Colonic mucosa (tissue), 4 donors: ENCODE results near the gene USF3. TPM values are rescaled to one million over a fixed set of nuclear protein-coding genes. Genes with fewer than 3 reads are reported as not detected.
A peak's percentile ranks its signal among the peaks of the same experiment; 100 is the strongest.

Experiments used
- DNase-seq: peaks from one replicate; pipeline ENCODE4 v3.0.0-alpha.2; 2020
- H3K27ac ChIP-seq: fragments of 200-600 bp; one replicate; pipeline ENCODE4 v1.8.0; 2021
- H3K27me3 ChIP-seq: fragments of 200-600 bp; one replicate; pipeline ENCODE4 v1.8.0; 2021
- H3K36me3 ChIP-seq: fragments of 200-600 bp; one replicate; pipeline ENCODE4 v1.8.0; 2021
- H3K4me1 ChIP-seq: fragments of 200-600 bp; one replicate; pipeline ENCODE4 v1.8.0; 2021; ENCODE audit warnings: mild to moderate bottlenecking
- H3K4me3 ChIP-seq: fragments of 200-600 bp; one replicate; pipeline ENCODE4 v1.8.0; 2021
- H3K9ac ChIP-seq, 2 donors: one replicate each; pipeline ENCODE4 v1.7.0; 2013; ENCODE audit warnings: control low read depth in 2 of 2, low read depth in 2 of 2, low read length in 2 of 2
- H3K9me3 ChIP-seq: fragments of 200-600 bp; one replicate; pipeline ENCODE4 v1.8.0; 2021
- intact Hi-C: fragments of 100-400 bp; cut with DNase I; formaldehyde crosslinking; loops from one replicate; pipeline ENCODE4 v1.14.1; 2022
- total RNA-seq, 2 donors: library from RNA; stranded (reverse); fragmentation: NEBNext Ultra II Directional in 1 of 2; extraction: Animal tissue kit (Norgen Biotek cat#: 25700) in 1 of 2; gene quantifications; one replicate each; pipeline ENCODE4 v1.2.1, GENCODE V29; 2021
- TF ChIP-seq, protein P1 (sequence below): fragments of 200-600 bp; IDR thresholded peaks from one replicate; pipeline ENCODE4 v1.8.0; 2022; ENCODE audit warnings: antibody characterized with exemption, mild to moderate bottlenecking
- donor health status: healthy.
- donor health status: DM: no; HTN: no; CAD: no.
- donor health status: DM: no; HTN: no; CAD: no.

USF3 gene
- total RNA-seq, 2 donors from 2014 or later: 18.4 to 22.7 TPM

DNA sequence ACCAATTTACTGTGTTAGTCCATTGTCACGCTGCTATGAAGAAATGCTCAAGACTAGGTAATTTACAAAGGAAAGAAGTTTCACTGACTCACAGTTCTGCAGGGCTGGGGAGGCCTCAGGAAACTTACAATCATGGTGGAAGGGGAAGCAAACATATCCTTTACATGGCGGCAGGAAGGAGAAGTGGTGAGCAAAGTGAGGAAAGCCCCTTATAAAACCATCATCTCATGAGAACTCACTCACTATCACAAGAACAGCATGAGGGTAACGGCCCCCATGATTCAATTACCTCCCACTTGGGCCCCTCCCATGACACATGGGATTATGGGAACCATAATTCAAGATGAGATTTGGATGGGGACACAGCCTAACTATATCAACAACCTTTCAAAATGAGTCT lies 20.2 kb downstream of the USF3 start:
- TF ChIP-seq, protein P1, sequence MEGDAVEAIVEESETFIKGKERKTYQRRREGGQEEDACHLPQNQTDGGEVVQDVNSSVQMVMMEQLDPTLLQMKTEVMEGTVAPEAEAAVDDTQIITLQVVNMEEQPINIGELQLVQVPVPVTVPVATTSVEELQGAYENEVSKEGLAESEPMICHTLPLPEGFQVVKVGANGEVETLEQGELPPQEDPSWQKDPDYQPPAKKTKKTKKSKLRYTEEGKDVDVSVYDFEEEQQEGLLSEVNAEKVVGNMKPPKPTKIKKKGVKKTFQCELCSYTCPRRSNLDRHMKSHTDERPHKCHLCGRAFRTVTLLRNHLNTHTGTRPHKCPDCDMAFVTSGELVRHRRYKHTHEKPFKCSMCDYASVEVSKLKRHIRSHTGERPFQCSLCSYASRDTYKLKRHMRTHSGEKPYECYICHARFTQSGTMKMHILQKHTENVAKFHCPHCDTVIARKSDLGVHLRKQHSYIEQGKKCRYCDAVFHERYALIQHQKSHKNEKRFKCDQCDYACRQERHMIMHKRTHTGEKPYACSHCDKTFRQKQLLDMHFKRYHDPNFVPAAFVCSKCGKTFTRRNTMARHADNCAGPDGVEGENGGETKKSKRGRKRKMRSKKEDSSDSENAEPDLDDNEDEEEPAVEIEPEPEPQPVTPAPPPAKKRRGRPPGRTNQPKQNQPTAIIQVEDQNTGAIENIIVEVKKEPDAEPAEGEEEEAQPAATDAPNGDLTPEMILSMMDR: no peak
- H3K9ac ChIP-seq: no peak overlapping the region
- H3K4me3 ChIP-seq: no peak overlapping the region
- no peak for DNase-seq
- H3K27me3 ChIP-seq: no peaks in the 10 kb centered on the region
- intact Hi-C loops: no loop called here
- H3K4me1 ChIP-seq: no peaks in the 10 kb centered on the region
- no peak overlapping the region for H3K27ac ChIP-seq
- no peaks in the 10 kb centered on the region for H3K36me3 ChIP-seq
- H3K9me3 ChIP-seq: no peaks in the 10 kb centered on the region

- TF ChIP-seq, protein P1: no peak
- intact Hi-C loops: no loop called here
- Histone ChIP-seq H3K9me3 (no peaks in the 10 kb centered on the region), H3K9ac (no peak overlapping the region), H3K27me3 (no peaks in the 10 kb centered on the region), H3K4me1 (no peaks in the 10 kb centered on the region), H3K4me3 (no peak overlapping the region), H3K36me3 (no peaks in the 10 kb centered on the region), H3K27ac (no peak overlapping the region)
- no peak for DNase-seq
These were observed 22.8 kb downstream of the USF3 start for GRCh38 chr3:113673593-113673992.

DNA sequence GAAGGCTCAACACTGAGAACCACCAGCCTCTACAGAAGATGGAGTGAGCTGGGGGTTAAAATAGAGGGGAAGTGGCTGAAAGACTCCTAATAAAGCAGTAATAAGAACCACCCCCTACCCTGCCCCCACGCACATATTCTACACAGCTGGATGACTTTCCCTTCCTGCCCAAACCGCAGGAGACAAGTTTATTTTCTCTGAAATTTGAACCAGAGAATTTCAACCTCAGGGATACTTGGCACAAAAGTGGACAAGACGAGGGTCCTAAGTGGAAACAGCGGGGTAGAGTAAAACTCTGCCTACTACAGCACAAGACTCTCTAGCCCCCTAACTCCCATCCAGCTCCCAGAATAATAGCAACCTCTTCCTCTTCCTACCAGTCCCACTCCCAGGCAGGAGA lies 28.4 kb downstream of the USF3 start:
- no peaks in the 10 kb centered on the region for H3K4me1 ChIP-seq
- H3K9me3 ChIP-seq: no peaks in the 10 kb centered on the region
- H3K36me3 ChIP-seq: no peaks in the 10 kb centered on the region
- no peak for DNase-seq
- H3K9ac ChIP-seq: no peak overlapping the region
- TF ChIP-seq, protein P1: no peak
- no peak overlapping the region for H3K27ac ChIP-seq
- intact Hi-C loops: no loop called here
- no peaks in the 10 kb centered on the region for H3K27me3 ChIP-seq
- no peak overlapping the region for H3K4me3 ChIP-seq

GRCh38 chr3:113664523-113665094 lies 31.8 kb downstream of the USF3 start:
- intact Hi-C loops: no loop called here
- TF ChIP-seq, protein P1: no peak
- Histone ChIP-seq H3K27me3 (no peaks in the 10 kb centered on the region), H3K9me3 (no peaks in the 10 kb centered on the region), H3K27ac (peak overlapping the region; percentile 30), H3K36me3 (no peaks in the 10 kb centered on the region), H3K9ac (no peak overlapping the region), H3K4me1 (no peaks in the 10 kb centered on the region), H3K4me3 (no peak overlapping the region)
- no peak for DNase-seq

GRCh38 chr3:113663761-113664160 lies 32.7 kb downstream of the USF3 start:
- no peaks in the 10 kb centered on the region for H3K4me1 ChIP-seq
- peak overlapping the region; percentile 30 for H3K27ac ChIP-seq
- no peaks in the 10 kb centered on the region for H3K36me3 ChIP-seq
- no peak overlapping the region for H3K4me3 ChIP-seq
- no peak for DNase-seq
- TF ChIP-seq, protein P1: no peak
- no peaks in the 10 kb centered on the region for H3K9me3 ChIP-seq
- H3K9ac ChIP-seq: peak overlapping the region in 1 of 2 donors; percentile 19
- intact Hi-C loops: no loop called here
- H3K27me3 ChIP-seq: no peaks in the 10 kb centered on the region
